Dermis microvascular lymphatic vessel endothelial cell (primary cell): ENCODE results near the gene ANKH. TPM values are rescaled to one million over a fixed set of nuclear protein-coding genes. Genes with fewer than 3 reads are reported as not detected.

Experiments used
- DNase-seq, 2 donors: peaks; one replicate each; pipeline versions ENCODE4 v3.0.0 to v3.0.0-alpha.2; 2010; ENCODE audit warnings: low read depth in 2 of 2
- total RNA-seq: library from RNA; depleted of rRNA; stranded (reverse); fragments of >200 nt; gene quantifications from 2 replicates; pipeline ENCODE4 v1.2.1, GENCODE V29; 2014

ANKH gene
- total RNA-seq, 1 donor from 2014 or later: 12.7 TPM

DNA sequence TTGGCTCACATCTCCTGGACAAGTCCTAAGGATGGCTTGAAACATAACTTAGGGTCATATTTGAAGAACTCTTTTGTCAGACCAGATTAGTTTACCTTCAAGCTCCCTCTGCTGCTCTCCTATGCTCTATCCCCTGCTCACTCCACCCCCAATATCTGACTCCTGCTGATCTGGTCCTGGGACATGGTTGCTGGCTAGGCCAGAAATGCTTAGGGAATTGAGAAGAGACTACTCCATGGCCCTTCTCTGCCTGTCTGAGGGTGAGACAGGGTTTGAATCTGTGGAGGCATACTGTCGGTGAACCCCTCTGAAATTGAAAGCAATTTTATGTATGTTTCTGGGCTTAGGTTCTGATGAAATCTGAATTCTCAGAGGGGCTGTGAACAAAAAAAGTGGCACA lies 203.8 kb downstream of the ANKH start:
- no peak for DNase-seq

DNA sequence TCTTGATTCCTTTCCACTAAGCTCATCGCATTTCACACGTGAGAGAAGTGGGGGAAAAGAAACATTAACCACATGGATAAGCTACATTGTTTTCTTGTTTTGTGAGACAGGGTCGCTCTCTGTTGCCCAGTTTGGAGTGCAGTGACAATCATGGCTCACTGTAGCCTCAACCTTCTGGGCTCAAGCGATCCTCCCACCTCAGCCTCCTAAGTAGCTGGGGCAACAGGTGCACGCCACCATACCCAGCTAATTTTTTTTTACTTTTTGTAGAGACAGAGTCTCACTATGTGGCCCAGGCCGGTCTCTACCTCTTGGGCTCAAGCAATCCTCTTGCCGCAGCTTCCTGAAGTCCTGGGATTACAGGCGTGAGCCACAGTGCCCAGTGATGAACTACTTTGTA lies 204.3 kb downstream of the ANKH start:
- no peak for DNase-seq

DNA sequence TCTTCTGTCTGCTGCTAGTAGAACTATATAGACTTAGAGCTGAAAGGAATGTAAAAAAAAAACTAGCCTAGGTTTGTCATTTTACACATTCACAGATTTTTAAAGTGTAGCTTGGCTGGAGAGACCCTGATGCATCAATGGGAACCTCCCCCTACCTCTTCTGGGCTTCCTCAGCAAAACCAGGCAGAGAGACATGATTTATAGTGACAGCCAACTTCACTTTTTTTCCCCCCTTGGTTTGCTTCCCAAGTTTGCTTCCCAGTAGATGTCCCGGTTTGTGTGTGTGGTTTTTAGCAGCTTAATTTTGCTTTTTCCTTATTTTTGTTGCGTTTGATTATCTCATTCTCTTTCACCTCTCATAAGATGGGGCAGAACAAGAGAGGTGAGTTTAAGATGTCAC lies 205.2 kb downstream of the ANKH start:
- no peak for DNase-seq

DNA sequence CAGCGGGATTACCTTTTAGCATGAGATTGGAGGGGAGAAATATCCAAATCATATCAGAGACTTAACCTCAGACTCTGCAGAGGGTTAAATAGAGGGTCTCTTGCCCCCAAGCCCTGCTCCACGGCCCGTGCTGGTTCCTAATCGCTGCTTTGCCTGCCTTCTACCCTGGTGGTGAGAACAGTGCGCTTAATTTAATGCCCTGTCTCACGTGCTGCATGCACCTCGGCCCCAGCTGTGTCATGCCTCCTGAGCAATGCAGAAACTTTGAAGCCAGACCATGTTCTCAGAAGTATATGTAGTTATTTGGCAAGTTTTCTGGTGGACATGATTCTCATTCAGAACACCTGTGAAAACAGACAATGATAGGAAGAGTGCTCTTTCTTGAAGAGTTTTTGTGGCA lies 205.6 kb downstream of the ANKH start:
- DNase-seq: peak in 1 of 2 donors; percentile 43

DNA sequence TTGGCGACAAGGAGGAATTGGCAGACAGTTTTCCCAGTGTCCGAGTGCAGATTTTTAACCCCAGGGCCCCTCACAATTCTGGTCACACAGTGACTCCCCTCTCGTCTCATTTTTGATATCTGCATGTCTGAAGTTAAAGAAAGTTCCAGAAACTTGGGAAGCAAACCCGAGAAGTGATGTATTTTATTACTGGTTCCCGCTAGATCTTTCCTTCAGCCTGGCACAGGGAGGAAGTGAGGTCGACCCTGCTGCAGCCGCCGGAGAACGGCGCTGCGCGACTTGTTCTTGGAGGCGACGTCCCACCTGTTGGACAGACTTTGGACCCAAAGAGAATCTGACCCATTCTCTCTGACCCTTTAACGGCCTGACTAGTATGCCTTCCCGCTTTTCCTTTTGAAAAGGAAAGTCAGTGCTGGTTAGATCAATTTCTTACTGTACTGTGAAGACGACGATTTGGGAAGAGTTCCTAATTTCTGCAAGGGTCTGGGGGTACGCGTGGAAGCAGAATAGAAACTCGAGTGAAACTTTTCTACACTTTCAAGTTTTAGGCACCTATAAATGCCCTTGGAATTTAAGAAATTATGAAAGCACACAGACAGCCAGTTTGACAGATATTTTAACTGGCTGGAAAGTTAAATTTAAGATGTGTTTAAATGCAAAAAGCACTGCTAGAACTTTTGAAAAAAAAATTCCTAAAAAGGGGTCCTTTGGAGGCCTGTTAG lies 206.3 kb downstream of the ANKH start:
- DNase-seq: peak in 1 of 2 donors; percentile 29

DNA sequence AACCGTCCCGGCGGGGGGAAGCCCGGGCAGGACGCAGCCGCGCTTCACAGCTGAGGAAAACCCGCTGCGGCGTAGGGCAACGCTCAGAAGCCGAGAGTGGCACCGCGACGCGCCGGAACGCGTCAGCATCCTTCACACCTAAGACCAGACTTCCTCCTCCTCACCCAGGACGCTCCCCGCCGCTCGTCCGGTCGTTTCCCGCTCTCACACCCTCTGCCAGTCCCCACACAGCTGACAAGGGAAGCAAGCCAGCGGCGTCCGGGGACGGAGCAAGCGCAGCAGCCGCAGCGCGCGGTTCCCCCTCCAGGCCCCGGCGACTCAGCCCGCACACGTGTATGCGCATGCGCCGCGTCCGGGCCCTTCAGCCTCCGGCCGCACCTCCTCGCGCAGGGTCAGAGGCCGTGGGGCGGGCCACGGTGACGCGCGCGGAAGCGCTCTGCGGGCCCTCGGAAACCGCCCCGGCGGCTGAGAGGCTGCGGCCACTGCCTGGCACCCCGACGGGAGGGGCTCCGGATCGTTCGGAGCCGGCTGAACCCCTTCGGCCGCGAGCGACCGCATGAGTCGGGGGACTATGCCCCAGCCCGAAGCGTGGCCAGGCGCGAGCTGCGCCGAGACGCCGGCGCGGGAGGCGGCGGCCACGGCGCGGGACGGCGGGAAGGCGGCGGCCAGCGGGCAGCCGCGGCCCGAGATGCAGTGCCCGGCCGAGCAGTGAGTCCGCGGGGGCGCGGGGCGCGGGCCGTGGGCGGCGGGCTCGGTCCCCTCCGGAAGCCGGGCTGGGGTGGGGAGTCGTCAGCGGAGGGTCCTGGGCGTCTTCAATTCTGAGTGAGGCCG lies 207.1 kb downstream of the ANKH start, which contains the start of gene OTULIN:
TSS of gene OTULIN (plus strand) at position 449 of the 831 bp plus-strand sequence. CDS start at position 557, 108 bp downstream.
- peak; percentile 64 to 90 for DNase-seq

DNA sequence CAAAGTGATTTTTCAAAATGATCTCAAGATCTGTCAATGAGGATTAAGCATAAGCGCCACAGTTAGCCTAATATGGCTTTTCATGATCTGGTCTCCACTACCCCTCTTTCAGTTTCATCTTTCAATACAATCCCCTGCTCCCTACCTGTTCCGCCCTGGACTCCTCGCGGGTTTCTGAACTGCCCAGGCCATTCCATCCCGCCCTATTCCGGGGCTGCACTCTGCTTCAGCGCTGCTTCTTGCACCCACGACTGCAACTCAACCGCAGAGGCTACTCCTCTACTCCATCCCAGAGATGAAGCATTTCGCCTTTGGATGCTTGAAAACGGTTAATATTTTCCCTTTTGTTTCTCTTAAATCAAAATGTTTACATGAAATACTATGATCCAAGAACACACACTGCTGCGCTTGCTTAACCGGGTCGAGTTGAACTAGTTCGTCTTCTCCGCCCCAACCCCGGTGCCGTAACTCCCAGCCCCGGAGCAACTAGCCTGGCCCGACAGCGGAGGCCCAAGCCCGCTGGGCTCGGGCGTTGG lies 207.8 kb downstream of the ANKH start:
- DNase-seq: peak in 1 of 2 donors; percentile 27

DNA sequence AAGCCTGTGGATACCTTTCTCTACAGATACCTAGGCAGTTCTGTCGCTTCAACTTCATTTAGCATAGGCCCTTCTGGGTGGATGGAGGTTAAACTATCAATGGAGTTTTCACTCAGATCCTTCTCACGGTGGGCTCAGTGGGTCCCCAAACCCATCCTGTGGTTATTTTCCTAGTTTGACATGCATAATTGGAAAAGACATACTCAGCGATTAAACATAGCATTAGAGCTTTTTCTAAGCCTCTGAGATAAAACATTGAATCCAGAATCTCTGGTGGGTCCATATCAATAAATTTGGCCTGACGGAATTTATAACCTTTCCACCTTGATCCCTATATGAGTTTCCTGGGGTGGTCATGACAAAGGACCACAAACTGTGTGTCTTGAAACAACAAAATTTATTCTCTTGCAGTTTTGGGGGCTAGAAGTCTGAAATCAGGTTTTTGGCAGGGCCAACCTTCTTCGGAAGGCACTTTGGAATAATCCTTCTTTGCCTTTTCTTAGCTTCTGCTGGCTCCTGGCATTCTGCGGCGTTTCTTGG lies 208.8 kb downstream of the ANKH start:
- no peak for DNase-seq

DNA sequence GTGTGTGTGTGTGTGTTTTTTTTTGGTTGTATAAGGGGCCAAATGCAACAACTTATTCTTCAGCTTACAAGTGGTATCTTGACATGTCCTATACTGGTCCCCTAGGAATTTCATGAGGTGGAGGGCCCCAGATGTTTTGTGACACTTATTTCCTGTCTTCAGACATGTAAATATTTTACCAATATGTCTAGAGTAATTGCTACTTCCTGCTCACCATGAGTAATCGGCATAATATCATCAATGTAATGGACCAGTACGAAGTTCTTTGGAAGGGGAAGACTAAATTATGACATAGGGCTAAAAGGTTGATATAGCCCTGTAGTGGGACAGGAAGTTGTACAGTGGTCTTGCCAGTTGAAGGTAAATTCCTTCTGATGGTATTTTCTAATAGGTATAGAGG lies 210.7 kb downstream of the ANKH start:
- no peak for DNase-seq

DNA sequence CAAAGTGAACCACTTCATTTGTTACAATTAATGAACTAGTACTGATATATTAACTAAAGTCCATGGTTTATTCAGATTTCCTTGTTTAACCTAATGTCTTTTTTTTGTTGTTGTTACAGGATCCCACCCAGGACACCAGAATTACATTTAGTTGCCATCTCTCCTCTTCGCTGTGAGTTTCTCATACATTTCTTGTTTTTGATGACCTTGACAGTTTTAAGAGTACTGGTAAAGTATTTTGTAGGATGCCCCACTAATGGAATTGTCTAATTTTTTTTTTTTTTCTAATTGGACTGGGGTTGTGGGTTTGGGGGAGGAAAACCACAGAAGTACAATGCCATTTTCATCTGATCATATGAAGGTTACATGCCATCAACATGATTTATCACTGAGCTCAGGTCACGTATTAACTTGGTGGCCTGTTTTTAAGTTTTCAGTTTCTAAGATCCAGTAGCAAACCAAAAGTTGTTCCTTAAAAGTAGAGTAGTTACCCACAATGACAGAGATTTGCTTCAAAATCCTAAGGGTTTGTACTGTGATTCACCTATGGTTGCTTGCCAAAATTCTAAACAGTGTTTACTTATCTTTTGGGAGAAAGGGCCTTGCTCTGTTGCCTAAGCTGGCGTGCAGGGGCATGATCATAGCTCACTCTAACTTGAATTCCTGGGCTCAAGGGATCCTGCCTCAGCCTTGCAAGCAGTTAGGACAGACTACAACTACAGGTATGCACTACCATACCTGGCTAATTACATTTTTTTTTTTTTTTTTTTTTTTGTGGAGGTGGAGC lies 211.6 kb downstream of the ANKH start:
- DNase-seq: no peak

DNA sequence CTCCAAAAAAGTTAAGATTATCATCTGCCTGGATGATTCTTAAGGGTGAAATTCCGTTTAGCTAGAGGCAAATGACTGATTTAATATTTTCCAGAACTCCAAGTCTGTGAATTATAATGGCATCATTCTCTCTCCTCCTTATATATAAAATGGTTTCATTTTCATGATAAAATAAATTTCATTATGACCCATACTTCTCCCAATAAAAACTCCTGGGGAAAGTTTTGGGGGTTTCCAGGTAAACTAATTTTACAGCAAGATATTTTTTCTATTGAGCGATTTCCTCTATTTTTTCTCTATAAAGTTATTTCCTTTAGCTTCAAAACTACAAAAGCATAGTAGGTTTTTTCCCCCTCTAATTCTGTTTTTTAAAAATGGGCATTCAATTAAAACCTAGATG lies 214.7 kb downstream of the ANKH start:
- no peak for DNase-seq

DNA sequence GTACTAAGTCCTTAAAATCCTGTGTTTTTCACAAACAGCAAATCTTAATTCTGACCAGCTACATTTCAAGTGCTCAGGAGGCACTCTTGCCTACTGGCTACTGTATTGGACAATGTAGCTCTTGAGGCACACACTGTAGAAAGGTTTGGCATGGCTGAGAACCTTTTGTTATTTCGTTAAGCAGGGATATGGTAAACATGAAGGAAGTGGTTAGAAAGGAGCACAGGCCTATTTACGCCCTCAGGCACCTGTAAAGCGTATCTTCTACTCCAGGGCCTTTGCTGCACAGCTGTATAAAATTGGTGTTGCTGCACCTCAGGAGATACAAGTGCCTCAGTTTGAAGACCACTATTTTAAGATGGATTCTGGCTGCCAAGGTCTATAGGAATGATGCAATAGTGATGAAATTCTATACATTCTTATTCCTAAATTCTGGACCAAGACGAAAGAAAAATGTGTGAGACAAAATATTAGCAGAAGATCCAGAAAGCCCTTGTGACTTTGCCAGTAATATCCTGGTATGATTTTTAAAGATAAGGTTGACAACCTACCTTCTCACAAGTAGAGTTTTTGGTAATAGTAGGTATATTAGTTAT lies 216.3 kb downstream of the ANKH start:
- DNase-seq: no peak

Other genes with a start within 250 kb of the ANKH start
- 12.2 and 13.3 TPM in 2 replicates for gene OTULIN, start 207.1 kb downstream of the ANKH start, total RNA-seq